Breast epithelium (tissue), 4 donors: ENCODE results near the gene P2RY6. TPM values are rescaled to one million over a fixed set of nuclear protein-coding genes. Genes with fewer than 3 reads are reported as not detected.

ENCODE experiments used
- DNase-seq, 2 donors: peaks; one replicate each; pipeline ENCODE4 v3.0.0-alpha.2; 2019; ENCODE audit warnings: low spot score in 2 of 2
- H3K27ac ChIP-seq, 2 donors: fragments of 200-600 bp; sonication (generic) in 1 of 2; one replicate each; pipeline ENCODE4 v1.5.1; 2016 to 2019; ENCODE audit warnings: mild to moderate bottlenecking in 1 of 2
- H3K27me3 ChIP-seq, 2 donors: fragments of 200-600 bp; sonication (generic) in 1 of 2; one replicate each; pipeline versions ENCODE4 v1.5.1 to v1.6.0; 2017 to 2019; ENCODE audit warnings: control low read depth in 1 of 2, mild to moderate bottlenecking in 1 of 2
- H3K36me3 ChIP-seq: fragments of 200-600 bp; one replicate; pipeline ENCODE4 v1.5.1; 2019
- H3K4me1 ChIP-seq, 2 donors: fragments of 200-600 bp; sonication (generic); one replicate each; pipeline ENCODE4 v1.5.1; 2016 to 2019; ENCODE audit warnings: control low read depth in 1 of 2
- H3K4me3 ChIP-seq, 3 donors: fragments of 200-600 bp; sonication (generic); 1 replicate in 2 of 3; 2 replicates in 1 of 3; pipeline ENCODE4 v1.5.1; 2016 to 2019; ENCODE audit warnings: mild to moderate bottlenecking in 3 of 3, moderate library complexity in 2 of 3
- H3K9me3 ChIP-seq, 2 donors: fragments of 200-600 bp; sonication (generic) in 1 of 2; one replicate each; pipeline ENCODE4 v1.5.1; 2016 to 2019; ENCODE audit warnings: control low read depth in 1 of 2
- CTCF ChIP-seq, 3 donors: fragments of 450-650 bp; IDR thresholded peaks; one replicate each; pipeline ENCODE4 v1.5.1; 2016 to 2017; ENCODE audit warnings: antibody characterized with exemption in 3 of 3, mild to moderate bottlenecking in 3 of 3, moderate library complexity in 3 of 3
- POLR2A ChIP-seq: fragments of 450-650 bp; IDR thresholded peaks from one replicate; pipeline ENCODE4 v1.6.1; 2016; ENCODE audit warnings: antibody characterized with exemption, mild to moderate bottlenecking, moderate library complexity
- POLR2AphosphoS5 ChIP-seq, 3 donors: sonication (generic); formaldehyde crosslinking; IDR thresholded peaks; one replicate each; pipeline ENCODE4 v1.6.1; 2017; ENCODE audit warnings: antibody characterized with exemption in 3 of 3
- intact Hi-C: fragments of 100-400 bp; cut with DNase I; formaldehyde crosslinking; loops from one replicate; pipeline ENCODE4 v1.15.1; 2023; ENCODE audit warnings: low total_unique reads
- total RNA-seq, 3 donors: library from RNA; depleted of rRNA; stranded (reverse); fragments of >200 nt; gene quantifications; one replicate each; pipeline ENCODE4 v1.1.0, GENCODE V29; 2016

Gene P2RY6
- total RNA-seq, 3 donors from 2014 or later: 1.6 to 3.4 (median 1.9) TPM

- intact Hi-C loops: no loop called here
- Histone ChIP-seq H3K9me3 (no peaks in the 10 kb centered on the region), H3K4me3 (peak overlapping the region; percentile 68 to 82 (median 81)), H3K4me1 (peaks cover 6 to 12% of the 10 kb centered on the region in 2 donors), H3K27me3 (no peaks in the 10 kb centered on the region), H3K36me3 (no peaks in the 10 kb centered on the region), H3K27ac (peak overlapping the region; percentile 99)
- DNase-seq: peak; percentile 99
- TF ChIP-seq POLR2A (no peak), POLR2AphosphoS5 (IDR thresholded peaks at IDR 0.05) (peak; percentile 13 to 84 (median 76)), CTCF (IDR thresholded peaks at IDR 0.05) (peak; percentile 97 to 98 (median 98))
These were observed 35.3 kb downstream of the P2RY6 start for GRCh38 chr11:73307323-73308002.

- no peaks in the 10 kb centered on the region for H3K36me3 ChIP-seq
- intact Hi-C loops: no loop called here
- peak; percentile 78 to 80 for DNase-seq
These were observed 36.1 kb downstream of the P2RY6 start, which contains the start of gene ARHGEF17 for GRCh38 chr11:73308003-73308960. Gene ARHGEF17 (plus strand): TSS chr11:73308276. CDS start chr11:73308639, 363 bp downstream.

GRCh38 chr11:73308961-73309919 lies 37.1 kb downstream of the P2RY6 start:
- peak overlapping the region; percentile 99 for H3K27ac ChIP-seq
- peak; percentile 91 for TF ChIP-seq POLR2A
- TF ChIP-seq POLR2AphosphoS5 (IDR thresholded peaks at IDR 0.05): peak; percentile 85 to 97 (median 86)
- TF ChIP-seq CTCF (IDR thresholded peaks at IDR 0.05): no peak
- peak; percentile 94 to 97 for DNase-seq
- intact Hi-C loops: no loop called here
- peaks cover 12 to 23% of the 10 kb centered on the region in 2 donors for H3K4me1 ChIP-seq
- peak overlapping the region; percentile 68 to 82 (median 81) for H3K4me3 ChIP-seq
- H3K9me3 ChIP-seq: no peaks in the 10 kb centered on the region
- no peaks in the 10 kb centered on the region for H3K27me3 ChIP-seq
- no peaks in the 10 kb centered on the region for H3K36me3 ChIP-seq

More at GRCh38 chr11:73308003-73308960, 36.1 kb downstream of the P2RY6 start, which contains the start of gene ARHGEF17:
- H3K4me3 ChIP-seq: peak within 1 kb of the TSS; percentile 68 to 82 (median 81)
- H3K9me3 ChIP-seq: no peaks in the 10 kb centered on the region
- peaks cover 12 to 14% of the 10 kb centered on the region in 2 donors for H3K4me1 ChIP-seq
- no peaks in the 10 kb centered on the region for H3K27me3 ChIP-seq
- peak within 1 kb of the TSS; percentile 99 for H3K27ac ChIP-seq
- TF ChIP-seq POLR2AphosphoS5 (IDR thresholded peaks at IDR 0.05): peak in 2 of 3 donors; percentile 18 to 76
- no peak for TF ChIP-seq CTCF (IDR thresholded peaks at IDR 0.05)

GRCh38 chr11:73310076-73310475 lies 37.9 kb downstream of the P2RY6 start:
- Histone ChIP-seq H3K27me3 (no peaks in the 10 kb centered on the region), H3K4me1 (peaks cover 12 to 29% of the 10 kb centered on the region in 2 donors), H3K27ac (peak overlapping the region; percentile 99), H3K9me3 (no peaks in the 10 kb centered on the region), H3K4me3 (peak overlapping the region; percentile 68 to 82 (median 81)), H3K36me3 (no peaks in the 10 kb centered on the region)
- TF ChIP-seq POLR2A: no peak
- no peak for TF ChIP-seq POLR2AphosphoS5 (IDR thresholded peaks at IDR 0.05)
- no peak for TF ChIP-seq CTCF (IDR thresholded peaks at IDR 0.05)
- intact Hi-C loops: loop anchor here (5.0 kb wide), 1 partner anchor 1203 kb away; the partner anchor contains the start of gene TOMT
- peak in 1 of 2 donors; percentile 30 for DNase-seq
